NK-92 (cell line): ENCODE results near the gene TRIM47.

Source experiments
- DNase-seq: peaks from one replicate; lab custom pipeline; 2025; ENCODE audit not compliant: unreplicated experiment; lab: John Stamatoyannopoulos, UW

TRIM47 gene

DNA sequence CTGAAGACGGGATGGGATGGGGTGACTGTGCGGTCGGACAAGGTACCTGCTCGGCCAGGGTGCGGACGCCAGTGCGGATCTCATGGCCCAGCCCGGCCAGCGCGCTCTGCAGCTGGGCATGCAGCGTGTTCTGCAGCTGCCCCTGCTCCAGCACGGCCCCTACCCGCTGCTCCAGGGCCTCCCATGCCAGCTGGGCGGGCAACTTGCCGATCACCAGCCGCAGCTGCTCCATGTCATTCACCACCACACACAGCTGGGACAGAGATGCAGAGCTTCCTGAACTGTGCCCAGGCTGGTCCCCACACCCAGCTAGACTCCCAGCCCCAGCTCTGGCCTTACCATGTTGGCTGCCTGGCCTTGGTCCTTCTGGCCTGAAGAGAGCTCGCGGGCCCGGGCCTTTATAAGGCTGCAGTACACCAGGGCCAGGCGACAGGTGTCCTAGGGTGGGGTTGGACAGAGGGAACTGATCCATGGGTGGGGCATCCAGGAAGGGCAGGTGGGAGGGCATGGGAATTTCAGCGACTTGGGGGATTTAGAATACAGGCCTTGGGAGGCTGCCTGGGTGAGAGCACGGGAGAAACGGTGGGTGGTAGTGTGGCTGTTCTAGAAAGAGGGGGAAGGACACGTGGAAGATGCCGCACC is 44.0 kb downstream of the TRIM47 start:
- DNase-seq: no peak

DNA sequence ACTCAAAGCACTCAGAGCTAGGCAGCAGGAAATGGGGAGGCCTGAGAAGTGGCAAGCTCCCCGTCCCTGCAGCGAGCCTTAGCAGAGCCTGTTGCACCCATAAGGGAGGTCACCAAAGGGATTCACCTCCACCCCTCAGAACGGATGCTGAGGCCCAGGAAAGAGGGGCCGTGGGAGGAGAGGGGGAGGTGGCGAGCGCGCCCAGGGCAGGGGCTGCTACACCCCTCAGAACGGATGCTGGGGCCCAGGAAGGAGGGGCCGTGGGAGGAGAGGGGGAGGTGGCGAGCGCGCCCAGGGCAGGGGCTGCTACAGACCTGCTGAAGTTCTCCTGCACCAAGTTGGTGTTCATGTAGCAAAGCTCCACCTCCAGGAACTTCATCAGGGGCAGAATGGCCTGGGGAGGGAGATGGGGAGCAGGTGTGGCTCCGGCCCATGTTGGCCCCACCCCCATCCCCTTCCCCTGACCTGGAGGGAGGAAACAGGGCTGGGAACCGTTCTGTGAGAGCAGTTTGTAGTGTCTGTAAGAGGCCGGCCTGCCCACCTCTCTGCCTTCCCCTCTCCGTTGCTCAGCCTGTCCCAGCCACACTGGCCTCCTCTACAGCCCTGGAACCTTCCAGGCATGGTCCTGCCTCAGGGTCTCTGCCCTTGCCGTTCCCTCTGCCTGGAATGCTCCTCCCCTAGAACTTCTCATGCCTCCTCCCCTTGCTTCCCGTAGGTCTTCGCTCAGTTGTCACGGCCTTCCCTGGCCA is 45.6 kb downstream of the TRIM47 start:
- no peak for DNase-seq

DNA sequence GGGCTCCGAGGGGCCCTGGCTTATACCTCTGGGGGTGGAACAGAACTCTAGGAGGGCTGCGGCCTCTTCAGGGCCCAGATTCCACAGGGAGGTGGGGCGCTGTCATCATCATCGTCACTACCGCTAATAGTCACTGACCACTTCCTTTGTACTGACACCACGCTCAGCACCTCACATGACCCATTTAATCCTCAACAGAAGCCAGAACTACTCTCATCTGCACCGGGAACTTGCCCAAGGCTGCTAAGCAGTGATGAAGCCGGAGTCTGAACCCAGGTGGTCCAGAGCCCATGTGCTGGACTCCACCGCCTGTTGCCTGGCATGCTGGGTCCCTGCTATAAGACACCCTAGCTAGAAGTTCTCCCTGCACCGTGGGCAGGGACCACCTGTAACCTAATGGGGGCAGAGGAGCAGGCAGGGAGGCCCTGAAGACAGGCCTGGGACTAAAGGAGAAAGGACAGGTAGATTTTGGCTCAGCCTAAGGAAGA is 46.2 kb downstream of the TRIM47 start:
- DNase-seq: no peak

DNA sequence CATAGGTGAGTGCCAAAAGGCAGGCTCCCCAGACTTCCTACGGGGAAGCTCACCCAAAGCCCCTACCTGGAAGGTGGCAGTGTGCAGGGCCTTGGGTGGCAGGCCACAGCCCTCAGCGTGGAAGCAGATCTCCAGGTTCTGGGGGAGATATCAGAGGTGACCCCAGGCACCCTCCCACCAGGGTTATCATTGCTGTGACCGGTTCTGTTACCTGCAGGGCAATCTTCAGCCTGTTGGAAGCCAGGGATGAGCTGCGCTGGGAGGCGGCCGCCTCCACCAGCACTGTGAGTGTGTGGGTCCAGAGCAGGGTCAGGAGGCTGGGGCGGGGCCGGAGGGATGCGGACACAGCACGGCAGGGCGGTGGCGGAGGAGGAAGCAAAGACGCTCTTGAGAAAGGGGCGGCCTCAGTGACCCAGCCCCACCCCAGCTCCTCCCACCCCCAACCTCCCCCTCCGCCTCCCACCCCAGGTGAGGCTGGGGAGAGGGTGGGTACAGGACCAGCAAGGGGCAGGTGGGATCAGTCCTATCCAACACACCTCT is 47.3 kb downstream of the TRIM47 start:
- no peak for DNase-seq

DNA sequence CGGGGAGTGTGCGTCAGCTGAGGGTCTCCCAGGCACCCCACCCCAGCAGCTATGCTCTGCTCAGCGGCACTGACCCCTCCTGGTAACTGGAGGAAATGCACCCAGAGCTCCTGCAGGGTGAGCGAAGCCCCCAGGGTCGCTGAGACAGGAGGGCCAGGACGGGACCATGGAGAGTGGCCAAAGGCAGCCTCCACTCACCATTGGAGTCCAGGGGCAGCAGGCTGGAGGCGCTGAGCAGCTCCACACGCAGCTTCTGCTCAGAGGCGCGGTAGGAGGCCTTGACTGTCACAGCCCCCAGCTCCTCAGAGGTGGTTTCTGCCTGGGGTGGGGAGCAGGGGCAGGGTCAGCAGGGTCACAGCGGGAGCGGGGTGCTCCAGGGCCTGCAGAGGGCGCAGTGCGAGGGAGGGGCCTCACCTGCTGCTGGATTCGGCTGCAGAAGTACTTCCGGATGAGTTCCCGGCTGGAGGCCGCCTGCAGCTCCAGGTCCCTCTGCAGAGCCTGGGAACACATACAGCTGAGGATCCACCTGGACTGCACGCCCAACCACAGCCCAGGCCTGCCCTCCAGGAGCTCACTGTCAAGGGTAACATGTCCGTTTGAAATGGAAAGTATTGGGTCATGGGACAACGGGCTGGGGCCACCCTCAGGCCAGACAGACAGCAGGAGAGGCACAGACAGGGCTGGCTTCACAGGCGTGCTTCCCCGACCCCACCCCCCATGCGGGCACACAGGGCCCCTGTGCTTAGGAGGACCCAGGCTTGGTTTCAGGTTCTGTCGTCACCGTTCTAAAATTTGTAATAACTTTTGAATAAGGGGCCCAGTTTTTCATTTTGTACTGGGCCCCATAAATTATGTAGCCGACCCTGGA is 48.0 kb downstream of the TRIM47 start:
- no peak for DNase-seq

DNA sequence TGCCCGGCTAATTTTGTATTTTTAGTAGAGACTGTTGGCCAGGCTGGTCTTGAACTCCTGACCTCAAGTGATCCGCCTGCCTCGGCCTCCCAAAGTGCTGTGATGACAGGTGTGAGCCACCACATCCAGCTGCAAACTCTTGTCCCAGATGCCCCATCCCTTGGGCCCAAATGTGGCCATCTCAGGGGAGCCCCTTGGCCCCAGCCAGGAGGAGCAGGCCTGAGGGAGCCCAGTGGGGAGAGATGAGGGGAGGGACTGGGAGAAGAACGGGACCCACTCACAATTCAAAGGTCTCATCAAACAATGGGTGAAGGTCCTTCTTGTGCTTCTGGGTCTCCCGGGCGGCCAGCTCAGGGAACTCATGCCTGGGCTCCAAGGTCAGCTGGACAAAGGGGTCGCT is 48.6 kb downstream of the TRIM47 start:
- no peak for DNase-seq

DNA sequence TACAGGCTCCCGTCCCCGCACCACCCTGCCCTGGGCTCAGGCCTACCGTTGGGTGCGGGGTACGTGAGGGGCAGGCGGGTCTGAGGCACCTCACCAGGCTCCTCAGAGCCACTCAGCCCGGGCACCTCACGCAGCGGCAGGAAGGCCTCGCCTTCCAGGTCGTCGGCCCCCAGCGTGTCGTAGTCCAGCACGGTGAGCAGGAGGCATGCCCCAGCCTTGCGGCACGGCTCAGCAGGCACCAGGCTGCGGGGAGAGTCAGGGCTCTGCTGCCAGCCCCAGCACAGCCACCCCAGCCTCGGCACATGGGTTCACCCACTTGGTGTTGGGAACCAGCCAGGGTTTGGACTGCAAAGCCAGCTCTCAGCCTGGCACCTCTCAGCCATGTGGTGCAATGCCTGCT is 49.6 kb downstream of the TRIM47 start:
- no peak for DNase-seq

DNA sequence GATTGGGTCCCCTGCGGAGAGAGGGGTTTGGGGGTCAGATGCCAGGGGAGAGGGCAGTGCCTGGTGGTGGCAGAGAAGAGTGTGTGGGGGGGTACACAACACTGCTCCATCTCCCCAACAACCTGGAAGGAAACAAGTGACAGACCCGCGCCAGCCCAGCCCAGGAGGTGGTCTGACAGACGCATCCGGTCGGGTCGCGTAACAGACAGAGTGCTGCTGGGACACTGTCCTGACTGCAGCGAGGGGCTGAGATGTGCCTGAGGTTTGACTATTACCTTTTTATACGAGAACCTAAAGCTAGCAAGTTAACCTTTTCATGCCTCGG is 50.3 kb downstream of the TRIM47 start:
- DNase-seq: no peak

DNA sequence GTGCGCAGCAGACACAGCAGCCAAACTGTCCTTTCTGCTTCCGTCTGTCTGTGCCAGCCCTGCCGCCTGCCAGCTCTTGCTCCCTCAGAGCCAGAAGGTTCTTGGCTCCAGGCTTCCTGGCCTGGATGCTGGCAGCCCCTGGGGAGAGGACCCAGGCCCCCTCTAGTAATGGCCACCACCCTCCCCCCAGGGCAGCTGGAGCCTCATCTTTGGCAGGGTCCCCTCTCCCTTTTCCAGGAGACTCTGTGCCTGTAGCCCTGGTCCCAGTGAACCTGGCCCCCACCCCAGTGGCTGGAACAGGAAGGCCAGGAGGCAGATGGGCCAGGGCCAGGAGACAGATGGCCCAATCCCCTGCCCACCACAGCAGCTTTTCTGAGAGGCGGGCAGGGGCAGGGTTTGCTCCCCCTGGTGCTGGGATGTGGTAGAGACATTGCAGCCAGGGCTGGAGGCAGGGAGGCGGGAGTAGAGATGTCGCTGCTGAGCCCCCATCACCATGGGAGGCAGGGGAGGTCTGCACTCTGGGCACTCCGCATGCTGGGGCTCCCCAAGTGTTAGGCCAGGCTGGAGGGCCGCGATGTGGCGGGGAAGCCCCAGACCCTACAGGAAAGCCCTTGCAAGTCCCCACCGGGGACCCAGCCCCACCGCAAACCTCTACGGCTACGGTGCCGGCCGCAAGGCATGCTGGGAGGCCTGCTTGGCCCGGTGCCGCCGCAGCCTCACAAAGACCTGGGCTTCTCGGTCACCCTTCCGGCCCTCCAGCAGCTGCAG is 50.9 kb downstream of the TRIM47 start:
- DNase-seq: no peak

DNA sequence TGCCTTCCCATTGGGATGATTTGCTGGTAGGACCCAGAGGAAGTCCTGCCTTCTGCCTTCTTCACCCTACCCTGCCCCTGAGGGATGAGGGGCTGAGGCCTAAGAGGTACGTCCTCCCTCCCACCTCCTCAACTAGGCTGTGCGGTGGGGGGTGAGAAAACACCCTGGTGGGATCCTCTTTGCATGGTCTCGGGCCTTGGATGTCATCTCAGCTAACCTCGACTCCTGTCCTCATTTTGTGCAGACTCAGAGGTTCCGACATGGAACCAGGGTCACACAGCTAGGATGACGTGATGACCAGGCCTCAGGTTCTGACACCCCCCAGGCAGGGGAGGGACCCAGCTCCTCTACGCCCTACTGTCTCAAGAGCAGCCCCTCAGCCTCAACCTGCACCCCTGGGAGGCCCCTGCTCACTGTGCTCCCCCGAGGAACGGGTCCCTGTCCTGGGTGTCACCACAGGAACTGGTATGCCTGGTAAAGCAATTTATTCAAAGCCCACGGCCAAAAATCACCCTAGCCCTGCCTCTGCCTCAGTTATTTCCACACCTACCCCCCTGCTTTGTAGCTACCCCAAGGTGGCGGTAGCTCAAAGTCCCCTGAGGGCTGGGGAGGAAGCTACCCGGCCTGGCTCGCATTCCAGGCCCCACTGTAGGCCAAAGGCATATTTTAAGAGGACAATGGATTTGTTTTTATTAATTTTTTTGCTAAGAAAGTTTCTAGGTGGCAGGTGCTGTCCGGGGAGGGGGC is 51.6 kb downstream of the TRIM47 start:
- no peak for DNase-seq

DNA sequence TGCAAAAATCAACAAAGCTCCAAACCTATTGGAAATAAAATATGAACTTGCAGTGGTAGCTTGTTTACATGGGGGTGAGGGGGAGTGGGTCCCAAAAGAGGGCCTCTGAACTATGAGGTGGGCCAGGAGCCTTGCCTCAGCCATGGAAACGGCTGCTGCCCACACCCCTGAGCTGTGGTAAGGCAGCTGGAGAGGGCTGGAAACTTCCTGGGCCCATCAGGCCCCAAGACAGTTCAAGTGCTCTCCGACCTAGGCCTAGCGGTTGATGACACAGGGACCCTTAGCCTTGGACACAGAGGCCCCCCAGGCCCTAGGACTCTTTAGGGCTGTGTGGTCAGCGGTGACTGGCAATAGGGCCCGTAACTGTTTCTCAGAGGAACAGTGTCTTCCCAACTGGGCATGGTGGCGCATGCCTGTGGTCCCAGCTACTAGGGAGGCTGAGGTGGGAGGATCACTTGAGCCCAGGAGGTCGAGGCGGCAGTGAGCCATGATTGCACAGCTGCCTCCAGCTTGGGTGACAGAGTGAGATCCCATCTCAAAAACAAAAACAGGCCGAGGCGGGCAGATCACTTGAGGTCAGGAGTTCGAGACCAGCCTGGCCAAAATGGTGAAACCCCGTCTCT is 52.5 kb downstream of the TRIM47 start:
- no peak for DNase-seq

DNA sequence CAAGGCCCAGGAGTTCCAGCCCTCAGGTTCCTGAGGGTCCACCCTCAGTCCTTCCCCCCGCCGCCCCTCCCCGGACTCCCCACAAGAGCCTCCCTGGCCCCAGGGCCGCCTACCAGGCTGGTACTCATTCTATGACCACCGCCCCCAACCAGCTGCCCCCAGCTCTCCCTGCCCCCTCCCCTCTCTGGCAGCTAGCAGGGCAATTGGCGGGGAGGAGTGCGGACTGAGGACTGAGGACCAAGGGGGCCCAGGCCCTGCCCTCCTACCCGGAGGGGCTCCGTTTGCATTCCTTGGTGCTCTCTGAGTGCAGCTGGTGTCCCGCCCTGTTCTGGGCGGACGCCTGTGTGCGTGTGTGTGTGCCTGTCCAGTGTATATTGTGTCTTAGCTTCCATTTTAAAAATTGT is 53.2 kb downstream of the TRIM47 start:
- no peak for DNase-seq

DNA sequence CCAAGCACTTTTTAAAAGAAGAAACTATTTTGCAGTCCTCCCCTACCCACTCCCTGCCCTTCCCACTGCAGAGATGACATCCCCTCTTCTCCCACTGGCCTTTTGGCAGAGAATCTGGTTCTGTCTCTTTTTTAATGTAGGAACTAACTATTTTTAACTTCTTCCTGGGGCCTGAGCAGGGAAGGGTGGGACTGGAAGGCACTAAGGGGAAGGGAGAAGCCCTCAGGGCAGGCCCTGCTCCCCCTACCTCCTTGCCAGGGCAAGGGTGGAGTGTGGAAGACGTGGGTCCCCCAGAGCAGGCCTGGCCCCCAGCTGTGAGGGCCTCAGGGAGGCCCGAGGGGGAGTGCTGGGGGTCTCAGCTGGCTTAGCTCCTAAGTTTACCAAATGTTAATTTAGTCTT is 53.7 kb downstream of the TRIM47 start:
- DNase-seq: no peak
